Liver (tissue), 9 donors: ENCODE results near the gene CH25H. TPM values are rescaled to one million over a fixed set of nuclear protein-coding genes. Genes with fewer than 3 reads are reported as not detected.
A peak's percentile ranks its signal among the peaks of the same experiment; 100 is the strongest.

Experiments used
- DNase-seq: peaks from one replicate; pipeline ENCODE4 v3.0.0-alpha.2; 2017; ENCODE audit warnings: low spot score
- H3K27ac ChIP-seq, 2 donors: one replicate each; pipeline ENCODE4 v1.7.0; 2013; ENCODE audit warnings: inconsistent platforms in 2 of 2, low read length in 2 of 2, control low read depth in 1 of 2, low read depth in 1 of 2, mild to moderate bottlenecking in 1 of 2
- H3K27me3 ChIP-seq, 4 donors: one replicate each; pipeline versions ENCODE4 v1.6.1 to v1.7.0; 2013; ENCODE audit warnings: low read length in 3 of 4, inconsistent platforms in 1 of 4, mild to moderate bottlenecking in 1 of 4, moderate library complexity in 1 of 4; ENCODE audit not compliant: control insufficient read depth in 4 of 4, insufficient read depth in 4 of 4
- H3K36me3 ChIP-seq, 4 donors: one replicate each; pipeline versions ENCODE4 v1.6.1 to v1.7.0; 2013; ENCODE audit warnings: low read length in 3 of 4, mild to moderate bottlenecking in 3 of 4, low read depth in 1 of 4, moderate library complexity in 1 of 4; ENCODE audit not compliant: control insufficient read depth in 4 of 4, insufficient read depth in 3 of 4
- H3K4me1 ChIP-seq, 4 donors: one replicate each; pipeline versions ENCODE4 v1.6.1 to v1.7.0; 2013; ENCODE audit warnings: low read length in 3 of 4, mild to moderate bottlenecking in 3 of 4, moderate library complexity in 1 of 4; ENCODE audit not compliant: control insufficient read depth in 4 of 4, insufficient read depth in 4 of 4
- H3K4me3 ChIP-seq, 3 donors: one replicate each; pipeline versions ENCODE4 v1.6.1 to v1.7.0; 2013; ENCODE audit warnings: low read length in 3 of 3, control low read depth in 1 of 3, low read depth in 1 of 3, mild to moderate bottlenecking in 1 of 3
- H3K9ac ChIP-seq, 2 donors: one replicate each; pipeline ENCODE4 v1.7.0; 2013; ENCODE audit warnings: low read length in 2 of 2, mild to moderate bottlenecking in 2 of 2, moderate library complexity in 2 of 2, control low read depth in 1 of 2, low read depth in 1 of 2
- H3K9me3 ChIP-seq, 4 donors: one replicate each; pipeline versions ENCODE4 v1.6.1 to v1.7.0; 2013; ENCODE audit warnings: low read length in 3 of 4; ENCODE audit not compliant: control insufficient read depth in 4 of 4
- ATF3 ChIP-seq: IDR thresholded peaks from 2 replicates; pipeline ENCODE4 v1.6.1; 2016; ENCODE audit warnings: antibody characterized with exemption
- CTCF ChIP-seq: fragments of 150-350 bp; IDR thresholded peaks from 2 replicates; pipeline ENCODE4 v1.5.1; 2017; ENCODE audit warnings: improper control_type of control experiment, low read depth, low read length; ENCODE audit not compliant: missing input control
- EGR1 ChIP-seq, 2 donors: IDR thresholded peaks; 2 replicates each; pipeline ENCODE4 v1.6.1; 2016 to 2018; ENCODE audit warnings: antibody characterized with exemption in 2 of 2, low read depth in 2 of 2
- FOXA1 ChIP-seq: IDR thresholded peaks from 2 replicates; pipeline ENCODE4 v1.6.1; 2016; ENCODE audit warnings: antibody characterized with exemption
- FOXA2 ChIP-seq: IDR thresholded peaks from 2 replicates; pipeline ENCODE4 v1.6.1; 2016; ENCODE audit warnings: antibody characterized with exemption
- HNF4A ChIP-seq, 2 donors: conservative IDR thresholded peaks; 2 replicates each; pipeline ENCODE4 v1.6.1; 2016; ENCODE audit warnings: antibody characterized with exemption in 2 of 2, mild to moderate bottlenecking in 2 of 2
- HNF4G ChIP-seq: IDR thresholded peaks from 2 replicates; pipeline ENCODE4 v1.6.1; 2016; ENCODE audit warnings: antibody characterized with exemption
- JUND ChIP-seq, 2 donors: IDR thresholded peaks; 2 replicates each; pipeline ENCODE4 v1.6.1; 2016; ENCODE audit warnings: antibody characterized with exemption in 2 of 2
- MAX ChIP-seq: IDR thresholded peaks from 2 replicates; pipeline ENCODE4 v1.6.1; 2016; ENCODE audit warnings: antibody characterized with exemption
- NR2F2 ChIP-seq: IDR thresholded peaks from 2 replicates; pipeline ENCODE4 v1.6.1; 2016; ENCODE audit warnings: antibody characterized with exemption
- RAD21 ChIP-seq, 2 donors: IDR thresholded peaks; 2 replicates each; pipeline ENCODE4 v1.6.1; 2016; ENCODE audit warnings: antibody characterized with exemption in 2 of 2, mild to moderate bottlenecking in 2 of 2
- SP1 ChIP-seq: IDR thresholded peaks from 2 replicates; pipeline ENCODE4 v1.6.1; 2018; ENCODE audit warnings: antibody characterized with exemption, mild to moderate bottlenecking
- TAF1 ChIP-seq: conservative IDR thresholded peaks from 2 replicates; pipeline ENCODE4 v1.6.1; 2016; ENCODE audit warnings: antibody characterized with exemption, mild to moderate bottlenecking
- YY1 ChIP-seq: IDR thresholded peaks from 2 replicates; pipeline ENCODE4 v1.6.1; 2016; ENCODE audit warnings: antibody characterized with exemption, mild to moderate bottlenecking
- ZBTB33 ChIP-seq: IDR thresholded peaks from 2 replicates; pipeline ENCODE4 v1.6.1; 2016; ENCODE audit warnings: antibody characterized with exemption
- WGBS: extraction: QIAGEN DNeasy Blood & Tissue Kit; methylation state at CpG from one replicate; pipeline ENCODE4 v1.1.7; 2013; 5-methylcytosine and 5-hydroxymethylcytosine counted together
- polyA plus RNA-seq, 2 donors: library from polyadenylated mRNA; stranded (reverse) in 1 of 2; unstranded in 1 of 2; fragments of 200-250 nt in 1 of 2; fragments of >200 nt in 1 of 2; fragmentation: Nextera tagmentation in 1 of 2; extraction: Ambion mirVana in 1 of 2; gene quantifications; one replicate each; pipeline versions ENCODE4 v1.2.1 to v1.2.3, GENCODE V29; 2013 to 2015
- total RNA-seq, 2 donors: library from RNA; depleted of rRNA; stranded (reverse); fragments of >200 nt; gene quantifications; one replicate each; pipeline ENCODE4 v1.2.3, GENCODE V29; 2014
- donor health status: healthy.
- donor health status: healthy.
- donor health status: healthy.
- donor health status: healthy.
- donor health status: healthy.

Gene CH25H, protein sequence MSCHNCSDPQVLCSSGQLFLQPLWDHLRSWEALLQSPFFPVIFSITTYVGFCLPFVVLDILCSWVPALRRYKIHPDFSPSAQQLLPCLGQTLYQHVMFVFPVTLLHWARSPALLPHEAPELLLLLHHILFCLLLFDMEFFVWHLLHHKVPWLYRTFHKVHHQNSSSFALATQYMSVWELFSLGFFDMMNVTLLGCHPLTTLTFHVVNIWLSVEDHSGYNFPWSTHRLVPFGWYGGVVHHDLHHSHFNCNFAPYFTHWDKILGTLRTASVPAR
- total RNA-seq, result under 1 TPM in 1 of 2 donors, not detected in 1; 0.08 TPM
- polyA plus RNA-seq, result under 1 TPM; 0.25 to 0.33 TPM

GRCh38 chr10:89207181-89207800 is at the start of gene CH25H:
CH25H (minus strand) TSS chr10:89207317; CDS start chr10:89207292, 25 bp downstream.
- 3% methylated on average over 28 of the region's 28 CpGs for WGBS
- Histone ChIP-seq H3K9ac (no peak within 1 kb of the TSS), H3K4me1 (peaks cover 7 to 21% (median 16%) of the 10 kb centered on the region in 4 donors), H3K4me3 (peak within 1 kb of the TSS; percentile 30 to 42 (median 40)), H3K27me3 (peaks cover 0 to 13% (median 1%) of the 10 kb centered on the region in 4 donors), H3K27ac (peak within 1 kb of the TSS; percentile 29 to 32), H3K36me3 (no peaks in the 10 kb centered on the region), H3K9me3 (no peaks in the 10 kb centered on the region)
- TF ChIP-seq NR2F2 (no peak), YY1 (peak; percentile 11)
- no peak for DNase-seq

DNA sequence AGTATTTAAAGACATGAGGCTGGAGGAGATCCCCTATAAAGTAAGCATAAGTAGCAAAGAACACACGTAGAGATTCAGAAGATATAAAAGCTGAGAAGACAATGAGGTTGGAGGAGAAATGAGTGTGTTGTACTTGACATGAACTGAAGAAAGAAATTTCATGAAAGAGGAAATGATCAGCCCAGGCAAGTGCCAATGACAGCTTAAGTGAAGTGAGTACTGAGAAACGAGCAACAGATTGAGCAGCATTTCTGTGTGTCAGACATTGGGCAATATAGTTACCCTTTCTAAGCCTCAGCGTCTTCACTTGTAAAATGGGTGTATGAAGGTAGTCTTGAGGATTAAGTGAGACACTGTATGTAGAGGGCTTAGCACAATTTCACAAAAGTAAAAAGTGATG is 49.2 kb upstream of the CH25H start:
- TF ChIP-seq TAF1 (no peak), YY1 (no peak), FOXA2 (no peak), NR2F2 (no peak), SP1 (no peak), HNF4G (no peak), ATF3 (no peak), FOXA1 (no peak), MAX (no peak), EGR1 (IDR thresholded peaks at IDR 0.05; ENCODE audit: low read depth in 2 of 2) (no peak), CTCF (no peak), ZBTB33 (no peak), JUND (IDR thresholded peaks at IDR 0.05) (no peak), RAD21 (IDR thresholded peaks at IDR 0.05) (no peak), HNF4A (conservative IDR thresholded peaks at IDR 0.05) (no peak)
- Histone ChIP-seq H3K27me3 (no peaks in the 10 kb centered on the region), H3K4me3 (no peak overlapping the region), H3K9me3 (no peaks in the 10 kb centered on the region), H3K27ac (no peak overlapping the region), H3K36me3 (no peaks in the 10 kb centered on the region), H3K9ac (no peak overlapping the region), H3K4me1 (peaks cover 0 to 5% (median 2%) of the 10 kb centered on the region in 4 donors)
- DNase-seq, result no peak
- WGBS, result 87% methylated on average over 3 of the region's 3 CpGs
